Astrocyte of the spinal cord (primary cell): ENCODE measurements around the gene NANOGP8.

Source experiments
- DNase-seq: peaks from one replicate; pipeline ENCODE4 v3.0.0; 2011; ENCODE audit warnings: low read depth, low spot score
- H3K4me3 ChIP-seq: 2 replicates; pipeline ENCODE4 v1.5.1; 2011; ENCODE audit warnings: low read depth, mild to moderate bottlenecking, low read length, moderate library complexity
- CTCF ChIP-seq: IDR thresholded peaks from 2 replicates; pipeline ENCODE4 v1.5.1; 2012; ENCODE audit warnings: low read depth, mild to moderate bottlenecking, low read length, inconsistent platforms
- in situ Hi-C: cut with HindIII; loops from 2 replicates; pipeline ENCODE4 v1.10.0; 2017; ENCODE audit warnings: low sequenced_read_pairs

The NANOGP8 gene

GRCh38 chr15:35047996-35048395 is 37.1 kb downstream of the NANOGP8 start:
- in situ Hi-C loops = no loop called here
- H3K4me3 ChIP-seq = no peak overlapping the region
- DNase-seq = no peak
- no peak for TF ChIP-seq CTCF

GRCh38 chr15:35047528-35047927 is 37.6 kb downstream of the NANOGP8 start:
- in situ Hi-C loops = no loop called here
- no peak for DNase-seq
- H3K4me3 ChIP-seq = no peak overlapping the region
- TF ChIP-seq CTCF = no peak

GRCh38 chr15:35043373-35044095 is 41.6 kb downstream of the NANOGP8 start:
- in situ Hi-C loops = no loop called here
- TF ChIP-seq CTCF = no peak
- DNase-seq = no peak
- no peak overlapping the region for H3K4me3 ChIP-seq

GRCh38 chr15:35040339-35041255 is 44.5 kb downstream of the NANOGP8 start:
- H3K4me3 ChIP-seq = no peak overlapping the region
- DNase-seq = no peak
- in situ Hi-C loops = no loop called here
- no peak for TF ChIP-seq CTCF

- no peak for TF ChIP-seq CTCF
- no peak overlapping the region for H3K4me3 ChIP-seq
- peak; percentile 10 for DNase-seq
- in situ Hi-C loops = no loop called here
Measured at GRCh38 chr15:35038626-35039451, 46.3 kb downstream of the NANOGP8 start.
